HCT116 (cell line): ENCODE data around the gene TTC38. TPM values are rescaled to one million over a fixed set of nuclear protein-coding genes. Genes with fewer than 3 reads are reported as not detected.

Experiments used
- ATAC-seq: fragments of 200-7000 bp; cut with Tn5 transposase; 2 replicates; pipeline ENCODE4 v1.9.1; 2020; ENCODE audit warnings: mild to moderate bottlenecking, moderate library complexity
- BruUV-seq: library from RNA; stranded (reverse); fragments of 400-500 nt; replicated peaks from 2 replicates; lab custom pipeline; 2021; lab: Mats Ljungman, UMichigan
- CTCF ChIA-PET: fragments of 300-600 bp; sonication (Branson Sonifier 250); formaldehyde crosslinking; loops from one replicate; lab custom pipeline; 2021; ENCODE audit warnings: antibody characterized with exemption; lab: Charles Lee
- POLR2A ChIA-PET: fragments of 300-600, 350-600 bp; sonication (Branson Sonifier 250); formaldehyde crosslinking; loops from one replicate; lab custom pipeline; 2021; ENCODE audit warnings: antibody characterized with exemption; lab: Charles Lee
- RAD21 ChIA-PET, 2 experiments: fragments of 300-600 bp; sonication (Branson Sonifier 250); formaldehyde crosslinking; loops; one replicate each; lab custom pipeline; 2023; ENCODE audit warnings: low total read pairs in 2 of 2; ENCODE audit not compliant: uncharacterized antibody in 2 of 2, unreplicated experiment in 2 of 2, low non-redundant PET in 1 of 2; lab: Charles Lee
- DNase-seq: peaks from one replicate; pipeline ENCODE4 v3.0.0-alpha.2; 2010; ENCODE audit warnings: low read depth, low spot score
- H2AFZ ChIP-seq: fragments of 200-600 bp; shearing (Covaris generic), sonication (generic); 2 replicates; pipeline ENCODE4 v1.6.1; 2017; ENCODE audit warnings: low read depth, mixed run types, mixed read lengths, antibody characterized with exemption, low read length; ENCODE audit not compliant: poor library complexity, severe bottlenecking
- H3K27ac ChIP-seq: 2 replicates; pipeline ENCODE4 v1.5.1; 2012; ENCODE audit warnings: low read depth, low read length
- H3K27me3 ChIP-seq: fragments of 200-600 bp; sonication (generic); 2 replicates; pipeline ENCODE4 v1.6.1; 2016; ENCODE audit warnings: mixed run types, low read length, mixed read lengths; ENCODE audit not compliant: insufficient read depth
- H3K36me3 ChIP-seq, 2 experiments: fragments of 200-500 bp in 1 of 2; fragments of 200-600 bp in 1 of 2; sonication (Bioruptor generic) in 1 of 2; sonication (generic) in 1 of 2; 2 replicates each; pipeline versions ENCODE4 v1.5.1 to v1.6.1; 2014 to 2016; ENCODE audit warnings: low read length in 2 of 2, inconsistent platforms in 1 of 2, mixed read lengths in 1 of 2, mixed run types in 1 of 2; ENCODE audit not compliant: insufficient read depth in 2 of 2, control insufficient read depth in 1 of 2
- H3K4me1 ChIP-seq, 2 experiments: fragments of 200-600 bp in 1 of 2; sonication (generic) in 1 of 2; 2 replicates each; pipeline versions ENCODE4 v1.5.1 to v1.6.1; 2012 to 2017; ENCODE audit warnings: low read length in 2 of 2, inconsistent platforms in 1 of 2, mild to moderate bottlenecking in 1 of 2, mixed read lengths in 1 of 2, mixed run types in 1 of 2, moderate library complexity in 1 of 2; ENCODE audit not compliant: insufficient read depth in 2 of 2, control insufficient read depth in 1 of 2
- H3K4me2 ChIP-seq: fragments of 200-600 bp; sonication (generic); 2 replicates; pipeline ENCODE4 v1.6.1; 2017; ENCODE audit warnings: mixed run types, low read length, mixed read lengths
- H3K4me3 ChIP-seq, 2 experiments: fragments of 200-600 bp in 1 of 2; sonication (generic) in 1 of 2; replicated peaks in 1 of 2; 2 replicates each; pipeline ENCODE4 v1.5.1; 2011 to 2016; ENCODE audit warnings: low read length in 2 of 2, control low read depth in 1 of 2, low read depth in 1 of 2, mild to moderate bottlenecking in 1 of 2, mixed read lengths in 1 of 2, mixed run types in 1 of 2
- H3K79me2 ChIP-seq: fragments of 200-600 bp; sonication (generic); 2 replicates; pipeline ENCODE4 v1.6.1; 2017; ENCODE audit warnings: mild to moderate bottlenecking, mixed run types, low read length, moderate library complexity, mixed read lengths; ENCODE audit not compliant: insufficient read depth
- H3K9ac ChIP-seq: fragments of 200-600 bp; sonication (generic); 2 replicates; pipeline ENCODE4 v1.6.1; 2016; ENCODE audit warnings: low read length, mixed read lengths
- H3K9me2 ChIP-seq: fragments of 200-600 bp; sonication (generic), shearing (Covaris generic); 2 replicates; pipeline ENCODE4 v1.6.1; 2017; ENCODE audit warnings: mixed run types, mild to moderate bottlenecking, moderate library complexity; ENCODE audit not compliant: insufficient read depth
- H3K9me3 ChIP-seq, 2 experiments: fragments of 200-500 bp in 1 of 2; fragments of 200-600 bp in 1 of 2; sonication (Bioruptor generic) in 1 of 2; sonication (generic) in 1 of 2; 2 replicates each; pipeline ENCODE4 v1.6.1; 2014 to 2017; ENCODE audit warnings: low read length in 2 of 2, mixed read lengths in 2 of 2, inconsistent platforms in 1 of 2, low read depth in 1 of 2, mild to moderate bottlenecking in 1 of 2, mixed run types in 1 of 2, moderate library complexity in 1 of 2; ENCODE audit not compliant: control insufficient read depth in 1 of 2, insufficient read depth in 1 of 2
- H4K20me1 ChIP-seq: fragments of 200-600 bp; sonication (generic), shearing (Covaris generic); 2 replicates; pipeline ENCODE4 v1.6.1; 2017; ENCODE audit warnings: mixed run types, mild to moderate bottlenecking, moderate library complexity; ENCODE audit not compliant: insufficient read depth
- CBX3 ChIP-seq: IDR thresholded peaks from 2 replicates; pipeline ENCODE4 v1.6.1; 2012; ENCODE audit warnings: low read depth
- CTCF ChIP-seq, 3 experiments: fragments of 200-600 bp in 1 of 3; sonication (generic) in 1 of 3; IDR thresholded peaks in 2 of 3; conservative IDR thresholded peaks in 1 of 3; 2 replicates each; pipeline ENCODE4 v1.5.1; 2012 to 2017; ENCODE audit warnings: low read depth in 2 of 3, low read length in 2 of 3, antibody characterized with exemption in 1 of 3, borderline replicate concordance in 1 of 3, control low read depth in 1 of 3, mild to moderate bottlenecking in 1 of 3, mixed read lengths in 1 of 3, mixed run types in 1 of 3, moderate library complexity in 1 of 3; ENCODE audit not compliant: insufficient read depth in 1 of 3
- EGR1 ChIP-seq: IDR thresholded peaks from 2 replicates; pipeline ENCODE4 v1.6.1; 2012; ENCODE audit warnings: low read depth
- ELF1 ChIP-seq: IDR thresholded peaks from 2 replicates; pipeline ENCODE4 v1.6.1; 2012; ENCODE audit warnings: low read depth, borderline replicate concordance
- EZH2 ChIP-seq: fragments of 200-600 bp; sonication (generic); IDR thresholded peaks from 2 replicates; pipeline ENCODE4 v1.6.1; 2017; ENCODE audit warnings: antibody characterized with exemption, mixed run types
- FOSL1 ChIP-seq: IDR thresholded peaks from 2 replicates; pipeline ENCODE4 v1.6.1; 2012; ENCODE audit warnings: low read depth
- JUND ChIP-seq: IDR thresholded peaks from 2 replicates; pipeline ENCODE4 v1.6.1; 2012
- MAX ChIP-seq: IDR thresholded peaks from 2 replicates; pipeline ENCODE4 v1.6.1; 2012
- POLR2A ChIP-seq: IDR thresholded peaks from 2 replicates; pipeline ENCODE4 v1.7.0; 2011; ENCODE audit warnings: borderline replicate concordance; ENCODE audit not compliant: insufficient read depth, insufficient read length; ENCODE audit errors: extremely low read depth
- RAD21 ChIP-seq: IDR thresholded peaks from 2 replicates; pipeline ENCODE4 v1.6.1; 2012; ENCODE audit warnings: low read depth, mild to moderate bottlenecking
- REST ChIP-seq: IDR thresholded peaks from 2 replicates; pipeline ENCODE4 v1.6.1; 2012; ENCODE audit warnings: low read depth
- SIN3A ChIP-seq: IDR thresholded peaks from 2 replicates; pipeline ENCODE4 v1.6.1; 2012; ENCODE audit warnings: low read depth
- SP1 ChIP-seq: IDR thresholded peaks from 2 replicates; pipeline ENCODE4 v1.6.1; 2012; ENCODE audit warnings: low read depth
- SRF ChIP-seq: IDR thresholded peaks from 2 replicates; pipeline ENCODE4 v1.6.1; 2012; ENCODE audit warnings: low read depth
- TCF7L2 ChIP-seq: IDR thresholded peaks from 2 replicates; pipeline ENCODE4 v1.7.0; 2011; ENCODE audit warnings: borderline replicate concordance, inconsistent platforms; ENCODE audit not compliant: insufficient read depth, insufficient read length; ENCODE audit errors: extremely low read depth
- YY1 ChIP-seq: IDR thresholded peaks from 2 replicates; pipeline ENCODE4 v1.6.1; 2011; ENCODE audit warnings: low read length, low read depth, moderate library complexity, mild to moderate bottlenecking; ENCODE audit not compliant: insufficient replicate concordance; ENCODE audit errors: extremely low read depth
- ZBTB33 ChIP-seq: IDR thresholded peaks from 2 replicates; pipeline ENCODE4 v1.6.1; 2011; ENCODE audit warnings: mild to moderate bottlenecking, low read length, moderate library complexity; ENCODE audit not compliant: insufficient replicate concordance; ENCODE audit errors: extremely low read depth
- ZFX ChIP-seq: fragments of 450-650 bp; IDR thresholded peaks from 2 replicates; pipeline ENCODE4 v1.6.1; 2017
- ZNF274 ChIP-seq: fragments of 200-500 bp; sonication (Bioruptor generic); IDR thresholded peaks from 2 replicates; pipeline ENCODE4 v1.6.1; 2014; ENCODE audit warnings: mild to moderate bottlenecking, low read depth, low read length, inconsistent platforms
- intact Hi-C: fragments of 100-400 bp; cut with micrococcal nuclease; formaldehyde crosslinking; loops from 2 replicates; pipeline ENCODE4 v1.10.0; 2022
- total RNA-seq: library from RNA; stranded (reverse); gene quantifications from one replicate; pipeline ENCODE4 v1.2.1, GENCODE V29; 2021; ENCODE audit not compliant: unreplicated experiment

Gene TTC38
- total RNA-seq, 1 experiment from 2014 or later = 22.9 TPM

- Histone ChIP-seq H3K4me2 (no peak overlapping the region), H3K9ac (no peak overlapping the region), H3K9me3 (no peaks in the 10 kb centered on the region), H3K27me3 (no peaks in the 10 kb centered on the region), H3K4me1 (no peaks in the 10 kb centered on the region), H3K9me2 (no peaks in the 10 kb centered on the region)
- RAD21 ChIA-PET = no interaction called here
- CTCF ChIA-PET = no interaction called here
- intact Hi-C loops = no loop called here
- POLR2A ChIA-PET = no interaction called here
- TF ChIP-seq POLR2A (no peak), ZNF274 (no peak), SP1 (no peak), EGR1 (no peak), TCF7L2 (no peak), YY1 (no peak), RAD21 (no peak), SIN3A (no peak), ZBTB33 (no peak), SRF (no peak), REST (no peak), ZFX (no peak), FOSL1 (no peak), EZH2 (no peak), JUND (no peak), CBX3 (no peak), CTCF (IDR thresholded peaks at IDR 0.05 in 2 of 3, conservative IDR thresholded peaks at IDR 0.05 in 1 of 3; ENCODE audit: borderline replicate concordance in 1 of 3, insufficient read depth in 1 of 3, low read depth in 2 of 3, low read length in 2 of 3) (no peak), MAX (no peak), ELF1 (no peak)
- TF ChIP-seq, all 23 proteins: peak for 0
- ATAC-seq (no peak), DNase-seq (no peak)
- H3K4me3 ChIP-seq = no peak overlapping the region
- BruUV-seq = no TSS peak
- H2AFZ ChIP-seq = no peak overlapping the region
- H3K36me3 ChIP-seq = peaks cover 30 to 34% of the 10 kb centered on the region in 2 experiments; a peak in 3 of 4 replicates
- no peak overlapping the region for H3K27ac ChIP-seq
- no peaks in the 10 kb centered on the region for H3K79me2 ChIP-seq
- H4K20me1 ChIP-seq = no peaks in the 10 kb centered on the region
These were observed 13.3 kb downstream of the TTC38 start for GRCh38 chr22:46280999-46281623.
